NOMO-1 treated with dmso at 0.1 percent for 144 hours (cell line): ENCODE results near the gene RAP2B.
"Not testable (repeated sequence)": the region's sequence is repeated elsewhere in the genome, so short reads cannot be mapped to it uniquely, and the experiment has no call there.

Experiments used
- DNase-seq: peaks from one replicate; lab custom pipeline; 2025; ENCODE audit not compliant: unreplicated experiment; lab: John Stamatoyannopoulos, UW

The RAP2B gene

GRCh38 chr3:153192327-153192726 lies 30.3 kb downstream of the RAP2B start:
- DNase-seq = no peak

- DNase-seq = not testable (repeated sequence)
These were observed 31.9 kb downstream of the RAP2B start for GRCh38 chr3:153193786-153194476.

- no peak for DNase-seq
These were observed 33.4 kb downstream of the RAP2B start for GRCh38 chr3:153195349-153195879.

GRCh38 chr3:153209596-153209995 lies 47.6 kb downstream of the RAP2B start:
- peak; percentile 67 for DNase-seq

GRCh38 chr3:153210146-153210545 lies 48.1 kb downstream of the RAP2B start:
- DNase-seq = peak; percentile 83

- peak; percentile 95 for DNase-seq
These were observed 48.6 kb downstream of the RAP2B start for GRCh38 chr3:153210660-153211059.

- DNase-seq = no peak
These were observed 53.5 kb downstream of the RAP2B start for GRCh38 chr3:153215497-153215896.

- no peak for DNase-seq
These were observed 53.9 kb downstream of the RAP2B start for GRCh38 chr3:153215966-153216365.

- no peak for DNase-seq
These were observed 54.9 kb downstream of the RAP2B start for GRCh38 chr3:153216928-153217327.

GRCh38 chr3:153219146-153219545 lies 57.1 kb downstream of the RAP2B start:
- DNase-seq = no peak
